Mesodermal cell (in vitro differentiated cells): ENCODE measurements around the gene PTPN22.
"Not testable (repeated sequence)": the region's sequence is repeated elsewhere in the genome, so short reads cannot be mapped to it uniquely, and the experiment has no call there.

Source experiments
- H3K27ac ChIP-seq: 2 replicates; pipeline ENCODE4 v1.7.0; 2013; ENCODE audit warnings: mild to moderate bottlenecking, low read depth, low read length, moderate library complexity; ENCODE audit not compliant: severe bottlenecking
- H3K36me3 ChIP-seq: 2 replicates; pipeline ENCODE4 v1.7.1; 2013; ENCODE audit warnings: mild to moderate bottlenecking, low read length, moderate library complexity; ENCODE audit not compliant: control insufficient read depth, insufficient read depth
- H3K4me1 ChIP-seq: one replicate; pipeline ENCODE4 v1.7.1; 2013; ENCODE audit warnings: mild to moderate bottlenecking, low read length; ENCODE audit not compliant: insufficient read depth, control insufficient read depth, poor library complexity, severe bottlenecking
- H3K4me3 ChIP-seq: 2 replicates; pipeline ENCODE4 v1.7.0; 2013; ENCODE audit warnings: low read length, control low read depth, mild to moderate bottlenecking; ENCODE audit not compliant: insufficient read depth, poor library complexity, severe bottlenecking; ENCODE audit errors: extremely low read depth
- H3K9me3 ChIP-seq: 2 replicates; pipeline ENCODE4 v1.7.1; 2013; ENCODE audit warnings: mild to moderate bottlenecking, low read length, moderate library complexity; ENCODE audit not compliant: control insufficient read depth
- WGBS, 2 experiments: methylation state at CpG; one replicate each; pipeline ENCODE4 v1.1.5; 2013; ENCODE audit warnings: missing lambda C conversion rate in 2 of 2; ENCODE audit not compliant: insufficient coverage in 2 of 2; 5-methylcytosine and 5-hydroxymethylcytosine counted together

PTPN22 gene

GRCh38 chr1:113860891-113861290 is 10.6 kb downstream of the PTPN22 start:
- no peak overlapping the region for H3K4me3 ChIP-seq
- 100% methylated on average over 1 of the region's 3 CpGs; no CpG with 5 or more reads in 1 of the 2 experiments for WGBS, 2 experiments
- peak overlapping the region; percentile 33 for H3K27ac ChIP-seq
- no peaks in the 10 kb centered on the region for H3K9me3 ChIP-seq
- peaks cover 6% of the 10 kb centered on the region for H3K4me1 ChIP-seq
- no peaks in the 10 kb centered on the region for H3K36me3 ChIP-seq

- WGBS, 2 experiments: 100% methylated on average over 2 of the region's 3 CpGs; no CpG with 5 or more reads in 1 of the 2 experiments
- H3K4me3 ChIP-seq: no peak overlapping the region
- H3K4me1 ChIP-seq: peaks cover 6% of the 10 kb centered on the region
- no peaks in the 10 kb centered on the region for H3K9me3 ChIP-seq
- H3K36me3 ChIP-seq: no peaks in the 10 kb centered on the region
- no peak overlapping the region for H3K27ac ChIP-seq
These were observed 11.9 kb downstream of the PTPN22 start for GRCh38 chr1:113859478-113860175.

GRCh38 chr1:113858982-113859381 is 12.5 kb downstream of the PTPN22 start:
- H3K27ac ChIP-seq: no peak overlapping the region
- no peaks in the 10 kb centered on the region for H3K36me3 ChIP-seq
- H3K4me3 ChIP-seq: no peak overlapping the region
- no CpG with 5 or more reads among the region's 1 CpG for WGBS, 2 experiments
- H3K4me1 ChIP-seq: peaks cover 6% of the 10 kb centered on the region
- H3K9me3 ChIP-seq: no peaks in the 10 kb centered on the region

GRCh38 chr1:113858418-113858817 is 13.1 kb downstream of the PTPN22 start:
- no peak overlapping the region for H3K4me3 ChIP-seq
- WGBS, 2 experiments: 93 to 100% methylated on average over 2 to 3 of the region's 3 CpGs
- no peaks in the 10 kb centered on the region for H3K9me3 ChIP-seq
- H3K4me1 ChIP-seq: peaks cover 6% of the 10 kb centered on the region
- H3K27ac ChIP-seq: no peak overlapping the region
- H3K36me3 ChIP-seq: no peaks in the 10 kb centered on the region

- peaks cover 6% of the 10 kb centered on the region for H3K4me1 ChIP-seq
- H3K9me3 ChIP-seq: no peaks in the 10 kb centered on the region
- H3K4me3 ChIP-seq: no peak overlapping the region
- WGBS, 2 experiments: 93% methylated on average over 3 of the region's 3 CpGs; no CpG with 5 or more reads in 1 of the 2 experiments
- H3K27ac ChIP-seq: no peak overlapping the region
- H3K36me3 ChIP-seq: no peaks in the 10 kb centered on the region
These were observed 13.7 kb downstream of the PTPN22 start for GRCh38 chr1:113857776-113858175.

- Histone ChIP-seq H3K9me3 (no peaks in the 10 kb centered on the region), H3K36me3 (no peaks in the 10 kb centered on the region), H3K4me1 (peaks cover 6% of the 10 kb centered on the region), H3K27ac (no peak overlapping the region), H3K4me3 (no peak overlapping the region)
- WGBS, 2 experiments: 86 to 91% methylated on average over 1 of the region's 2 CpGs
These were observed 15.1 kb downstream of the PTPN22 start for GRCh38 chr1:113856401-113856790.

GRCh38 chr1:113855630-113856400 is 15.7 kb downstream of the PTPN22 start:
- WGBS, 2 experiments: 80% methylated on average over 3 of the region's 4 CpGs; no CpG with 5 or more reads in 1 of the 2 experiments
- no peaks in the 10 kb centered on the region for H3K36me3 ChIP-seq
- no peaks in the 10 kb centered on the region for H3K9me3 ChIP-seq
- peaks cover 6% of the 10 kb centered on the region for H3K4me1 ChIP-seq
- H3K27ac ChIP-seq: no peak overlapping the region
- H3K4me3 ChIP-seq: no peak overlapping the region

GRCh38 chr1:113854234-113854633 is 17.3 kb downstream of the PTPN22 start:
- no peaks in the 10 kb centered on the region for H3K4me1 ChIP-seq
- H3K36me3 ChIP-seq: no peaks in the 10 kb centered on the region
- no CpG with 5 or more reads among the region's 1 CpG for WGBS, 2 experiments
- H3K9me3 ChIP-seq: no peaks in the 10 kb centered on the region
- no peak overlapping the region for H3K27ac ChIP-seq
- H3K4me3 ChIP-seq: no peak overlapping the region

- H3K27ac ChIP-seq, H3K4me1 ChIP-seq, H3K36me3 ChIP-seq, H3K4me3 ChIP-seq, H3K9me3 ChIP-seq: not testable (repeated sequence)
- 95 to 98% methylated on average over 5 to 6 of the region's 6 CpGs for WGBS, 2 experiments
These were observed 18.8 kb downstream of the PTPN22 start for GRCh38 chr1:113852694-113853093.

GRCh38 chr1:113850127-113850796 is 21.2 kb downstream of the PTPN22 start:
- 100% methylated on average over 1 of the region's 3 CpGs; no CpG with 5 or more reads in 1 of the 2 experiments for WGBS, 2 experiments
- H3K4me3 ChIP-seq: no peak overlapping the region
- no peaks in the 10 kb centered on the region for H3K9me3 ChIP-seq
- H3K27ac ChIP-seq: no peak overlapping the region
- no peaks in the 10 kb centered on the region for H3K36me3 ChIP-seq
- H3K4me1 ChIP-seq: no peaks in the 10 kb centered on the region
